Superior temporal gyrus (tissue), 1 donor: ENCODE measurements around the gene SH2D6.
A peak's percentile ranks its signal among the peaks of the same experiment; 100 is the strongest.
"Not testable (repeated sequence)": the region's sequence is repeated elsewhere in the genome, so short reads cannot be mapped to it uniquely, and the experiment has no call there.

Experiments
- DNase-seq: peaks from one replicate; pipeline ENCODE4 v3.0.0-alpha.2; 2016; ENCODE audit errors: extremely low spot score

The SH2D6 gene

GRCh38 chr2:85398426-85399182, 19.9 kb upstream of the SH2D6 start:
- DNase-seq, result no peak

GRCh38 chr2:85399183-85399455, 19.4 kb upstream of the SH2D6 start:
- no peak for DNase-seq

GRCh38 chr2:85400023-85400422, 18.5 kb upstream of the SH2D6 start:
- no peak for DNase-seq

- no peak for DNase-seq
Measured at GRCh38 chr2:85400541-85401463, 17.7 kb upstream of the SH2D6 start.

- DNase-seq, result no peak
Measured at GRCh38 chr2:85401464-85401805, 17.1 kb upstream of the SH2D6 start.

GRCh38 chr2:85401844-85402243, 16.7 kb upstream of the SH2D6 start:
- no peak for DNase-seq

DNA sequence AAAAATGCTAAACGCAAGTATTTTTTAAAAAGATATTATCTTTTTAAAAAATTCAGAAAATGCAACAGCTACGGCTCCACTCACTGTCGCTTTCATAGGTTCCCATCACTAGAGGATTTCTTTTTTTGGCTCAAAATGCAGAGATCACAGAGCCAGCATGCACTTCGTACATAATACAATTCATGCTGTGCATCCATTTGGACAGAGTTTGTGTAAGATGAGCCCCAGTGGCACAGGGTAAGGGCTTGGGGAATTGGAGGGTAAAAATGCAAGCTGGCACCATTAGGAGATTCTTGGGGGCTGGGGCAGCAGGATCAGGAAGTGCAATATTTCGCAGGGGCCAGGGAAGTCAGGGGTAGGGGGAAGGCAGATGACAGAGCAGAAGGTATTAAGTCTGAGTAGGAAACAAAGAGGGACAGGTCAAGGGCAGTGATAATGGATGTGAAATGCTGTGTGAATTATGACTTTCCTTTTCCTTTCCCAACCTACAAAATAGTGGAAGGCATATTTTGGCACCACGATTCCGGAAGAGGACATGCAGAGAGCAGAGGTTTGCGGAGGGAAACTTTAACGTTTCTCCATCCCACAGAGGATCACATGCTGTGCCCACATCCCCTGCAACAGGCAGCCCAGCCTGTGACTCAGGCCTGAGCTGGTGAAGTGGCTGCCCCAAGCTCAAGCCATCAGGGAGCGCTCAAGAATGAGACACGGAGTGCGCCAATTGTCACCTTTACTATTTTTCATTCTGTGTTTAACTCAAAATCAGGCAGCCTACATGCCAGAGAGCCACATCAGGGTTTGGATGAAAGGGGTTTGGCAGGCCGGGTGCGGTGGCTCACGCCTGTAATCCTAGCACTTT, 13.1 kb upstream of the SH2D6 start:
- no peak for DNase-seq

- DNase-seq, result no peak
Measured at GRCh38 chr2:85409845-85410583, 8.5 kb upstream of the SH2D6 start, which contains the start of gene CAPG. TSS of gene CAPG (minus strand) at chr2:85410366. CDS start at chr2:85402145, 8,221 bp downstream.

- no peak for DNase-seq
Measured at GRCh38 chr2:85410584-85411404, 7.7 kb upstream of the SH2D6 start.

GRCh38 chr2:85411405-85411748, 7.1 kb upstream of the SH2D6 start:
- no peak for DNase-seq

GRCh38 chr2:85413592-85414420, 4.7 kb upstream of the SH2D6 start:
- DNase-seq, result no peak

DNA sequence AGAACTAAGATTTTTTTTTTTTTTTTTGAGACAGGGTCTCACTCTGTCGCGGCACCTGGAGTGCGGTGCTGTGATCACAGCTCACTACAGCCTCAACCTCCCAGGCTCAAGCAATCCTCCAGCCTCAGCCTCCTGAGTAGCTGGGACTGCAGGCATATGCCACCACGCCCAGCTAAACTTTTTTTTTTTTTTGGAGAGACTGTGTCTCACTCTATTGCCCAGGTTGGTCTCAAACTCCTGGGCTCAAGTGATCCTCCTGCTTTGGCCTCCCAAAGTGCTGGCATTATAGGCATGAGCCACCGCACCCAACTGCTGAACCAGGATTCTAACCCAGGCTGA, 4.1 kb upstream of the SH2D6 start:
- DNase-seq, result not testable (repeated sequence)

GRCh38 chr2:85414761-85415553, 3.6 kb upstream of the SH2D6 start:
- no peak for DNase-seq

DNA sequence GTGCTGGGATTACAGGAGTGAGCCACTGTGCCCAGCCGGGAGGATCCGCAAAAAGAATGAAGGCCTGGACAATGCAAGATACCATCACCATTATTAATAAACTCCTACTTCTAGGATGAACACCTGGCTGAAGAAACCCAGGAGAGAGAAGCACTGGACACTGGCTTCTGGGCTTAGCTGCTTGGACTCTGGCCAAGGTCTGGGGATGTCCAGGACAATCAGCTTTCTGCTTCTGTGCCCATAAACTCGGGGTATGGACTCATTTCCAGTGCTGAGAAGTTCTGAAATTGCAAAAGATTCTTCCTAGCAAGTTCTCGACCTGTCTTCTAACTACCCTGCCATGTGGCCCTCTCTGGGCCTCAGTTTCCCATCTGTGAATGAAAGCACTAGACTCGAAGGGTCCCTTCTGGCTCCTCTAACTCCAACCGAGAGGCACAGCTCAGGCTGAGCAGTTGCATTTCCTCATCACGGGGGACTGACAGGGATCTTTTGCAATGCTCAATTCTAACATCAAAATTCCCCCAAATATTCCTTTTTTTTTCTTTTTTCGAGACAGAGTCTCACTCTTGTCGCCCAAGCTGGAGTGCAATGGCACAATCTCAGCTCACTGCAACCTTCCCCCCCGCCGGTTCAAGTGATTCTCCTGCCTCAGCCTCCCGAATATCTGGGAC, 2.4 kb upstream of the SH2D6 start:
- no peak for DNase-seq

- no peak for DNase-seq
Measured at GRCh38 chr2:85419009-85419675, 628 bp downstream of the SH2D6 start.

GRCh38 chr2:85420536-85421259, 2.2 kb downstream of the SH2D6 start:
- DNase-seq, result peak; percentile 97
